Stimulated activated CD8-positive, alpha-beta memory T cell treated with anti-CD3 and anti-CD28 coated beads, Interleukin-12 subunit alpha, Interleukin-12 subunit beta, amount 100 ng/mL, for 24 hours (primary cell): ENCODE results near the gene TLNRD1.

Source experiments
- DNase-seq: peaks from one replicate; pipeline ENCODE4 v3.0.0-alpha.2; 2020; ENCODE audit errors: extremely low read depth

Gene TLNRD1

GRCh38 chr15:81026836-81027599 lies 26.3 kb downstream of the TLNRD1 start:
- no peak for DNase-seq

GRCh38 chr15:81029414-81030300 lies 28.9 kb downstream of the TLNRD1 start:
- no peak for DNase-seq

GRCh38 chr15:81030301-81030750 lies 29.6 kb downstream of the TLNRD1 start:
- DNase-seq, result no peak

GRCh38 chr15:81031203-81031602 lies 30.5 kb downstream of the TLNRD1 start:
- no peak for DNase-seq

GRCh38 chr15:81032355-81032754 lies 31.6 kb downstream of the TLNRD1 start:
- DNase-seq, result no peak

GRCh38 chr15:81032818-81033217 lies 32.1 kb downstream of the TLNRD1 start:
- no peak for DNase-seq

GRCh38 chr15:81033508-81033907 lies 32.8 kb downstream of the TLNRD1 start:
- no peak for DNase-seq

- no peak for DNase-seq
Measured at GRCh38 chr15:81037952-81038743, 37.4 kb downstream of the TLNRD1 start.

- DNase-seq, result no peak
Measured at GRCh38 chr15:81038975-81039607, 38.4 kb downstream of the TLNRD1 start.

- DNase-seq, result no peak
Measured at GRCh38 chr15:81040757-81041156, 40.0 kb downstream of the TLNRD1 start.

- DNase-seq, result no peak
Measured at GRCh38 chr15:81043281-81043934, 42.7 kb downstream of the TLNRD1 start.

GRCh38 chr15:81043935-81044575 lies 43.3 kb downstream of the TLNRD1 start:
- no peak for DNase-seq

- no peak for DNase-seq
Measured at GRCh38 chr15:81046290-81046689, 45.6 kb downstream of the TLNRD1 start.

GRCh38 chr15:81047928-81048327 lies 47.2 kb downstream of the TLNRD1 start:
- no peak for DNase-seq

- DNase-seq, result no peak
Measured at GRCh38 chr15:81049835-81050234, 49.1 kb downstream of the TLNRD1 start.

- no peak for DNase-seq
Measured at GRCh38 chr15:81050259-81050658, 49.5 kb downstream of the TLNRD1 start.

GRCh38 chr15:81050805-81051204 lies 50.1 kb downstream of the TLNRD1 start:
- no peak for DNase-seq

GRCh38 chr15:81052046-81052445 lies 51.3 kb downstream of the TLNRD1 start:
- no peak for DNase-seq

- DNase-seq, result no peak
Measured at GRCh38 chr15:81053621-81054020, 52.9 kb downstream of the TLNRD1 start.

- no peak for DNase-seq
Measured at GRCh38 chr15:81054236-81054635, 53.5 kb downstream of the TLNRD1 start.
